Endodermal cell (in vitro differentiated cells): ENCODE data around the gene CIZ1. TPM values are rescaled to one million over a fixed set of nuclear protein-coding genes. Genes with fewer than 3 reads are reported as not detected.

Experiments used
- DNase-seq: peaks from one replicate; pipeline ENCODE4 v3.0.0-alpha.2; 2017
- H3K27ac ChIP-seq: 2 replicates; pipeline ENCODE4 v1.5.1; 2013; ENCODE audit warnings: mild to moderate bottlenecking, low read depth, low read length, moderate library complexity
- H3K27me3 ChIP-seq: 2 replicates; pipeline ENCODE4 v1.6.1; 2013; ENCODE audit warnings: mild to moderate bottlenecking, low read length, moderate library complexity; ENCODE audit not compliant: insufficient read depth, control insufficient read depth, poor library complexity, severe bottlenecking
- H3K36me3 ChIP-seq: 2 replicates; pipeline ENCODE4 v1.7.0; 2013; ENCODE audit warnings: mild to moderate bottlenecking, low read length, moderate library complexity; ENCODE audit not compliant: control insufficient read depth, insufficient read depth
- H3K4me1 ChIP-seq: one replicate; pipeline ENCODE4 v1.7.0; 2013; ENCODE audit warnings: low read length; ENCODE audit not compliant: control insufficient read depth, insufficient read depth
- H3K4me3 ChIP-seq: 2 replicates; pipeline ENCODE4 v1.5.1; 2013; ENCODE audit warnings: mild to moderate bottlenecking, low read length, moderate library complexity
- H3K9ac ChIP-seq: 2 replicates; pipeline ENCODE4 v1.6.1; 2013; ENCODE audit warnings: mild to moderate bottlenecking, low read length, moderate library complexity; ENCODE audit not compliant: poor library complexity, severe bottlenecking; ENCODE audit errors: extremely low read depth
- H3K9me3 ChIP-seq: 2 replicates; pipeline ENCODE4 v1.6.1; 2013; ENCODE audit warnings: mild to moderate bottlenecking, low read length, moderate library complexity; ENCODE audit not compliant: control insufficient read depth
- H3K27ac Mint-ChIP-seq: 2 replicates; pipeline ENCODE4 v1.8.0; 2020; ENCODE audit warnings: mixed read lengths
- H3K27me3 Mint-ChIP-seq: 2 replicates; pipeline ENCODE4 v1.8.0; 2021; ENCODE audit warnings: mild to moderate bottlenecking, mixed read lengths; ENCODE audit not compliant: insufficient read depth
- H3K36me3 Mint-ChIP-seq: 2 replicates; pipeline ENCODE4 v1.8.0; 2020; ENCODE audit warnings: low read depth, mixed read lengths
- H3K4me1 Mint-ChIP-seq: 2 replicates; pipeline ENCODE4 v1.8.0; 2020; ENCODE audit warnings: mixed read lengths
- H3K4me3 Mint-ChIP-seq: 2 replicates; pipeline ENCODE4 v1.8.0; 2020; ENCODE audit warnings: mild to moderate bottlenecking, moderate library complexity, mixed read lengths
- H3K9me3 Mint-ChIP-seq: 2 replicates; pipeline ENCODE4 v1.8.0; 2020; ENCODE audit warnings: mild to moderate bottlenecking, mixed read lengths
- CTCF ChIP-seq: fragments of 200-600 bp; sonication (generic); conservative IDR thresholded peaks from 2 replicates; pipeline ENCODE4 v1.5.0; 2021; ENCODE audit warnings: antibody characterized with exemption, mild to moderate bottlenecking
- WGBS, 2 experiments: methylation state at CpG; one replicate each; pipeline versions ENCODE4 v1.1.5 to v1.1.7; 2013; ENCODE audit warnings: missing lambda C conversion rate in 2 of 2, mixed read lengths in 1 of 2; ENCODE audit not compliant: insufficient coverage in 1 of 2, insufficient read length in 1 of 2; 5-methylcytosine and 5-hydroxymethylcytosine counted together
- total RNA-seq, 2 donors: library from RNA; stranded (reverse); fragmentation: NEBNext Ultra II Directional in 1 of 2; extraction: Animal tissue kit (Norgen Biotek cat#: 25700) in 1 of 2; gene quantifications; 2 replicates in 1 of 2; 3 replicates in 1 of 2; pipeline ENCODE4 v1.2.1, GENCODE V29; 2021

CIZ1 gene
- total RNA-seq, 2 donors from 2014 or later, result 115 to 117 TPM

- Histone ChIP-seq H3K4me1 (no peaks in the 10 kb centered on the region), H3K36me3 (peaks cover 82% of the 10 kb centered on the region), H3K9ac (no peak overlapping the region), H3K27ac (no peak overlapping the region), H3K4me3 (no peak overlapping the region), H3K27me3 (no peaks in the 10 kb centered on the region), H3K9me3 (peaks cover 15% of the 10 kb centered on the region)
- peaks cover 7% of the 10 kb centered on the region for H3K9me3 Mint-ChIP-seq
- no peaks in the 10 kb centered on the region for H3K4me1 Mint-ChIP-seq
- peaks cover 74% of the 10 kb centered on the region for H3K36me3 Mint-ChIP-seq
- TF ChIP-seq CTCF, result no peak
- no peaks in the 10 kb centered on the region for H3K27me3 Mint-ChIP-seq
- WGBS, 2 experiments, result 96 to 98% methylated on average over 5 to 8 of the region's 8 CpGs
- no peak for DNase-seq
- H3K4me3 Mint-ChIP-seq, result no peak overlapping the region
- H3K27ac Mint-ChIP-seq, result no peak overlapping the region
Measured at GRCh38 chr9:128180447-128180846, 10.9 kb downstream of the CIZ1 start.

- H3K27me3 ChIP-seq, result no peaks in the 10 kb centered on the region
Measured at GRCh38 chr9:128180001-128180400, 11.4 kb downstream of the CIZ1 start.

GRCh38 chr9:128178806-128179431, 12.5 kb downstream of the CIZ1 start:
- Mint-ChIP-seq H3K36me3 (peaks cover 82% of the 10 kb centered on the region), H3K27ac (no peak overlapping the region), H3K27me3 (no peaks in the 10 kb centered on the region), H3K9me3 (peaks cover 7% of the 10 kb centered on the region), H3K4me1 (no peaks in the 10 kb centered on the region), H3K4me3 (no peak overlapping the region)
- no peak overlapping the region for H3K27ac ChIP-seq
- 96 to 97% methylated on average over 10 to 11 of the region's 11 CpGs for WGBS, 2 experiments
- no peaks in the 10 kb centered on the region for H3K27me3 ChIP-seq
- TF ChIP-seq CTCF, result no peak
- H3K36me3 ChIP-seq, result peaks cover 87% of the 10 kb centered on the region
- no peaks in the 10 kb centered on the region for H3K4me1 ChIP-seq
- no peak for DNase-seq
- H3K9ac ChIP-seq, result no peak overlapping the region
- no peak overlapping the region for H3K4me3 ChIP-seq
- peaks cover 15% of the 10 kb centered on the region for H3K9me3 ChIP-seq

More at GRCh38 chr9:128180001-128180400, 11.4 kb downstream of the CIZ1 start:
- H3K4me3 ChIP-seq, result no peak overlapping the region
- H3K27ac ChIP-seq, result no peak overlapping the region
- TF ChIP-seq CTCF, result no peak
- H3K9ac ChIP-seq, result no peak overlapping the region
- no peaks in the 10 kb centered on the region for H3K4me1 ChIP-seq
- H3K9me3 Mint-ChIP-seq, result peaks cover 7% of the 10 kb centered on the region
- peaks cover 82% of the 10 kb centered on the region for H3K36me3 ChIP-seq
- H3K9me3 ChIP-seq, result peaks cover 15% of the 10 kb centered on the region
- no peak for DNase-seq
- 94 to 98% methylated on average over 7 to 8 of the region's 8 CpGs for WGBS, 2 experiments
- H3K27ac Mint-ChIP-seq, result no peak overlapping the region
- H3K27me3 Mint-ChIP-seq, result no peaks in the 10 kb centered on the region
- H3K4me1 Mint-ChIP-seq, result no peaks in the 10 kb centered on the region
- H3K36me3 Mint-ChIP-seq, result peaks cover 78% of the 10 kb centered on the region
- H3K4me3 Mint-ChIP-seq, result no peak overlapping the region
